HepG2 (cell line): ENCODE measurements around the gene CABLES2. TPM values are rescaled to one million over a fixed set of nuclear protein-coding genes. Genes with fewer than 3 reads are reported as not detected.
A peak's percentile ranks its signal among the peaks of the same experiment; 100 is the strongest.

Source experiments
- AGO1 ChIP-seq: fragments of 200-400 bp; formaldehyde crosslinking; IDR thresholded peaks from 2 replicates; pipeline ENCODE4 v1.6.1; 2017; ENCODE audit warnings: mild to moderate bottlenecking, low read depth, low read length, moderate library complexity; ENCODE audit not compliant: poor library complexity, severe bottlenecking
- JARID2 ChIP-seq: sonication (generic); formaldehyde crosslinking; IDR thresholded peaks from 2 replicates; pipeline ENCODE4 v1.8.1; 2023; ENCODE audit warnings: missing genetic modification reagents, inconsistent platforms; ENCODE audit not compliant: insufficient replicate concordance
- KAT7 ChIP-seq: IDR thresholded peaks from 2 replicates; pipeline ENCODE4 v1.6.1; 2018; ENCODE audit warnings: borderline replicate concordance, missing compliant biosample characterization
- NFATC3 ChIP-seq: sonication (generic); formaldehyde crosslinking; IDR thresholded peaks from 2 replicates; pipeline ENCODE4 v1.5.1; 2020; ENCODE audit warnings: mild to moderate bottlenecking, missing genetic modification reagents
- PCBP1 ChIP-seq: fragments of 200-400 bp; formaldehyde crosslinking; IDR thresholded peaks from 2 replicates; pipeline ENCODE4 v1.6.1; 2017; ENCODE audit warnings: mild to moderate bottlenecking, low read depth, low read length, borderline replicate concordance
- PHF20 ChIP-seq: sonication (generic); formaldehyde crosslinking; IDR thresholded peaks from 2 replicates; pipeline ENCODE4 v1.5.0; 2020; ENCODE audit warnings: mild to moderate bottlenecking, missing genetic modification reagents
- RNF2 ChIP-seq: fragments of 450-650 bp; conservative IDR thresholded peaks from 2 replicates; pipeline ENCODE4 v1.6.1; 2016; ENCODE audit warnings: low read depth
- RXRA ChIP-seq: sonication (generic); formaldehyde crosslinking; IDR thresholded peaks from 2 replicates; pipeline ENCODE4 v1.5.1; 2020; ENCODE audit warnings: missing genetic modification reagents
- SAFB2 ChIP-seq: sonication (generic); formaldehyde crosslinking; IDR thresholded peaks from 2 replicates; pipeline ENCODE4 v1.5.1; 2020; ENCODE audit warnings: missing genetic modification reagents, low read depth, mild to moderate bottlenecking, borderline replicate concordance
- SCMH1 ChIP-seq: sonication (generic); formaldehyde crosslinking; IDR thresholded peaks from 2 replicates; pipeline ENCODE4 v1.9.0; 2021; ENCODE audit warnings: missing genetic modification reagents, mild to moderate bottlenecking, borderline replicate concordance
- SNAPC5 ChIP-seq: sonication (generic); formaldehyde crosslinking; IDR thresholded peaks from 2 replicates; pipeline ENCODE4 v1.8.1; 2023; ENCODE audit warnings: mild to moderate bottlenecking, missing genetic modification reagents, borderline replicate concordance
- SOX6 ChIP-seq, 2 experiments: fragments of 450-650 bp in 1 of 2; sonication (generic) in 1 of 2; formaldehyde crosslinking in 1 of 2; IDR thresholded peaks; 2 replicates each; pipeline versions ENCODE4 v1.4.0 to v1.6.1; 2017 to 2020; ENCODE audit warnings: antibody characterized with exemption in 1 of 2, mild to moderate bottlenecking in 1 of 2, missing genetic modification reagents in 1 of 2
- TCF7 ChIP-seq: sonication (generic); IDR thresholded peaks from 2 replicates; pipeline ENCODE4 v1.6.1; 2016; ENCODE audit warnings: antibody characterized with exemption, low read depth
- ZNF180 ChIP-seq: sonication (generic); formaldehyde crosslinking; IDR thresholded peaks from 2 replicates; pipeline ENCODE4 v1.4.0; 2020; ENCODE audit warnings: low read depth, missing genetic modification reagents, borderline replicate concordance
- ZNF230 ChIP-seq: sonication (generic); formaldehyde crosslinking; IDR thresholded peaks from 2 replicates; pipeline ENCODE4 v1.4.0; 2020; ENCODE audit warnings: mild to moderate bottlenecking, missing genetic modification reagents
- ZNF34 ChIP-seq: sonication (generic); formaldehyde crosslinking; IDR thresholded peaks from 2 replicates; pipeline ENCODE4 v1.4.0; 2020; ENCODE audit warnings: mild to moderate bottlenecking, missing genetic modification reagents, borderline replicate concordance
- ZNF431 ChIP-seq: sonication (generic); formaldehyde crosslinking; IDR thresholded peaks from 2 replicates; pipeline ENCODE4 v1.9.0; 2022; ENCODE audit warnings: missing genetic modification reagents, low read depth, mild to moderate bottlenecking, borderline replicate concordance
- ZNF460 ChIP-seq: sonication (generic); formaldehyde crosslinking; IDR thresholded peaks from 2 replicates; pipeline ENCODE4 v1.5.1; 2020; ENCODE audit warnings: missing genetic modification reagents, mild to moderate bottlenecking, borderline replicate concordance
- ZNF639 ChIP-seq: conservative IDR thresholded peaks from 2 replicates; pipeline ENCODE4 v1.6.1; 2018; ENCODE audit warnings: missing genetic modification reagents
- ZNF678 ChIP-seq: sonication (generic); formaldehyde crosslinking; IDR thresholded peaks from 2 replicates; pipeline ENCODE4 v1.4.0; 2020; ENCODE audit warnings: mild to moderate bottlenecking, missing genetic modification reagents
- polyA plus RNA-seq, 8 experiments: library from polyadenylated mRNA; depleted of rRNA in 3 of 8; stranded (reverse) in 7 of 8; unstranded in 1 of 8; fragments of >200 nt; fragmentation: Illumina TruSeq in 4 of 8; extraction: Trizol in 4 of 8; gene quantifications; 2 replicates each; pipeline versions ENCODE4 v1.2.1 to v1.2.3, GENCODE V29; 2011 to 2016; ENCODE audit warnings: low read depth in 4 of 8, missing spikeins in 1 of 8, mixed read lengths in 1 of 8; ENCODE audit not compliant: insufficient read depth in 1 of 8
- total RNA-seq, 5 experiments: library from RNA; depleted of rRNA; stranded (reverse); fragments of >200 nt; fragmentation: Illumina TruSeq; extraction: Trizol; gene quantifications; 2 replicates each; pipeline ENCODE4 v1.2.3, GENCODE V29; 2016; ENCODE audit warnings: low read depth in 1 of 5
- TF ChIP-seq, protein P1 (sequence below): sonication (generic); formaldehyde crosslinking; IDR thresholded peaks from 2 replicates; pipeline ENCODE4 v1.4.0; 2020; ENCODE audit warnings: mild to moderate bottlenecking, missing genetic modification reagents
- TF ChIP-seq, protein P2 (sequence below): sonication (generic); formaldehyde crosslinking; IDR thresholded peaks from 2 replicates; pipeline ENCODE4 v1.5.0; 2020; ENCODE audit warnings: missing genetic modification reagents, mild to moderate bottlenecking, borderline replicate concordance
- TF ChIP-seq, protein P3 (sequence below): IDR thresholded peaks from 2 replicates; pipeline ENCODE4 v1.6.1; 2018; ENCODE audit warnings: missing genetic modification reagents

CABLES2 gene
- total and polyA plus RNA-seq, 2 of the 13 experiments (the other 11 are each of a cell fraction or from before 2014, with no cell fraction given) = 5.2 to 9.7 TPM

GRCh38 chr20:62411479-62412193 lies 4.6 kb upstream of the CABLES2 start (continued):
- TF ChIP-seq RXRA (CRISPR knock-in tag) = peak; percentile 46; the same call in 1 of the 2 replicates
- peak; percentile 82; the same call in 1 of the 2 replicates for TF ChIP-seq SAFB2 (CRISPR knock-in tag)
- peak; percentile 88; the same call in 1 of the 2 replicates for TF ChIP-seq NFATC3 (CRISPR knock-in tag)
- TF ChIP-seq ZNF230 (CRISPR knock-in tag) = peak; percentile 85; the same call in 1 of the 2 replicates
- TF ChIP-seq ZNF34 = peak; percentile 75; the same call in 1 of the 2 replicates
- peak; percentile 74; the same call in 1 of the 2 replicates for TF ChIP-seq SNAPC5
- TF ChIP-seq ZNF431 (CRISPR knock-in tag) = peak; percentile 33; the same call in 1 of the 2 replicates
- TF ChIP-seq, protein P1, sequence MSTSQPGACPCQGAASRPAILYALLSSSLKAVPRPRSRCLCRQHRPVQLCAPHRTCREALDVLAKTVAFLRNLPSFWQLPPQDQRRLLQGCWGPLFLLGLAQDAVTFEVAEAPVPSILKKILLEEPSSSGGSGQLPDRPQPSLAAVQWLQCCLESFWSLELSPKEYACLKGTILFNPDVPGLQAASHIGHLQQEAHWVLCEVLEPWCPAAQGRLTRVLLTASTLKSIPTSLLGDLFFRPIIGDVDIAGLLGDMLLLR (CRISPR knock-in tag) = peak; percentile 80; the same call in 1 of the 2 replicates
- TF ChIP-seq RNF2 = peak; percentile 73; the same call in 1 of the 2 replicates
- no peak for TF ChIP-seq TCF7
- TF ChIP-seq PHF20 = peak; percentile 27; the same call in 1 of the 2 replicates
- TF ChIP-seq PCBP1 = 0 out of 2 replicates have a peak, but pooled peaks have one; percentile 11
- TF ChIP-seq ZNF180 = 0 out of 2 replicates have a peak, but pooled peaks have one; percentile 74
- no peak; the same call in 1 of the 2 replicates for TF ChIP-seq KAT7 (CRISPR knock-in tag)
- no peak for TF ChIP-seq SCMH1 (CRISPR knock-in tag)
- TF ChIP-seq JARID2 (CRISPR knock-in tag) = peak; percentile 93
- TF ChIP-seq, protein P2, sequence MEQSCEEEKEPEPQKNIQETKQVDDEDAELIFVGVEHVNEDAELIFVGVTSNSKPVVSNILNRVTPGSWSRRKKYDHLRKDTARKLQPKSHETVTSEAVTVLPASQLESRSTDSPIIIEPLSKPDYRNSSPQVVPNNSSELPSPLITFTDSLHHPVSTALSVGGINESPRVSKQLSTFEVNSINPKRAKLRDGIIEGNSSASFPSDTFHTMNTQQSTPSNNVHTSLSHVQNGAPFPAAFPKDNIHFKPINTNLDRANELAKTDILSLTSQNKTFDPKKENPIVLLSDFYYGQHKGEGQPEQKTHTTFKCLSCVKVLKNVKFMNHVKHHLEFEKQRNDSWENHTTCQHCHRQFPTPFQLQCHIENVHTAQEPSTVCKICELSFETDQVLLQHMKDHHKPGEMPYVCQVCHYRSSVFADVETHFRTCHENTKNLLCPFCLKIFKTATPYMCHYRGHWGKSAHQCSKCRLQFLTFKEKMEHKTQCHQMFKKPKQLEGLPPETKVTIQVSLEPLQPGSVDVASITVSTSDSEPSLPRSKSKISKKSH = peak; percentile 61
- peak; percentile 32; the same call in 1 of the 2 replicates for TF ChIP-seq ZNF639 (CRISPR knock-in tag)
- no peak; the same call in 1 of the 2 replicates for TF ChIP-seq ZNF678 (CRISPR knock-in tag)
- TF ChIP-seq SOX6 (IDR thresholded peaks at IDR 0.05) = no peak
- TF ChIP-seq SOX6 (CRISPR knock-in tag; IDR thresholded peaks at IDR 0.05) = peak; percentile 49
- peak; percentile 19; the same call in 1 of the 2 replicates for TF ChIP-seq ZNF460 (CRISPR knock-in tag)
- TF ChIP-seq, protein P3, sequence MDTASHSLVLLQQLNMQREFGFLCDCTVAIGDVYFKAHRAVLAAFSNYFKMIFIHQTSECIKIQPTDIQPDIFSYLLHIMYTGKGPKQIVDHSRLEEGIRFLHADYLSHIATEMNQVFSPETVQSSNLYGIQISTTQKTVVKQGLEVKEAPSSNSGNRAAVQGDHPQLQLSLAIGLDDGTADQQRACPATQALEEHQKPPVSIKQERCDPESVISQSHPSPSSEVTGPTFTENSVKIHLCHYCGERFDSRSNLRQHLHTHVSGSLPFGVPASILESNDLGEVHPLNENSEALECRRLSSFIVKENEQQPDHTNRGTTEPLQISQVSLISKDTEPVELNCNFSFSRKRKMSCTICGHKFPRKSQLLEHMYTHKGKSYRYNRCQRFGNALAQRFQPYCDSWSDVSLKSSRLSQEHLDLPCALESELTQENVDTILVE (CRISPR knock-in tag) = no peak
- no peak for TF ChIP-seq AGO1
